Endothelial cell (in vitro differentiated cells): ENCODE data around the gene PHACTR1. TPM values are rescaled to one million over a fixed set of nuclear protein-coding genes. Genes with fewer than 3 reads are reported as not detected.

ENCODE experiments used
- DNase-seq: peaks from one replicate; pipeline ENCODE4 v3.0.0; 2021; ENCODE audit warnings: low spot score
- H3K27ac Mint-ChIP-seq: one replicate; pipeline ENCODE4 v1.8.0; 2021; ENCODE audit warnings: mixed read lengths, inconsistent platforms; ENCODE audit not compliant: unreplicated experiment
- H3K27me3 Mint-ChIP-seq: one replicate; pipeline ENCODE4 v1.8.0; 2021; ENCODE audit warnings: mild to moderate bottlenecking, moderate library complexity, mixed read lengths, inconsistent platforms; ENCODE audit not compliant: unreplicated experiment
- H3K36me3 Mint-ChIP-seq: one replicate; pipeline ENCODE4 v1.8.0; 2021; ENCODE audit warnings: mild to moderate bottlenecking, low read depth, mixed read lengths, inconsistent platforms; ENCODE audit not compliant: unreplicated experiment
- H3K4me1 Mint-ChIP-seq: one replicate; pipeline ENCODE4 v1.8.0; 2021; ENCODE audit warnings: mild to moderate bottlenecking, mixed read lengths, inconsistent platforms; ENCODE audit not compliant: unreplicated experiment
- H3K4me3 Mint-ChIP-seq: one replicate; pipeline ENCODE4 v1.8.0; 2021; ENCODE audit warnings: mild to moderate bottlenecking, mixed read lengths, inconsistent platforms; ENCODE audit not compliant: unreplicated experiment
- H3K9me3 Mint-ChIP-seq: one replicate; pipeline ENCODE4 v1.8.0; 2021; ENCODE audit warnings: mixed read lengths, inconsistent platforms; ENCODE audit not compliant: unreplicated experiment
- CTCF ChIP-seq: fragments of 200-600 bp; sonication (generic); IDR thresholded peaks from one replicate; pipeline ENCODE4 v1.5.0; 2021; ENCODE audit warnings: antibody characterized with exemption; ENCODE audit not compliant: unreplicated experiment
- total RNA-seq: library from RNA; stranded (reverse); fragmentation: NEBNext Ultra II Directional; extraction: Animal tissue kit (Norgen Biotek cat#: 25700); gene quantifications from one replicate; pipeline ENCODE4 v1.2.1, GENCODE V29; 2021; ENCODE audit not compliant: unreplicated experiment

The PHACTR1 gene
- total RNA-seq, 1 donor from 2014 or later = 39.9 TPM

DNA sequence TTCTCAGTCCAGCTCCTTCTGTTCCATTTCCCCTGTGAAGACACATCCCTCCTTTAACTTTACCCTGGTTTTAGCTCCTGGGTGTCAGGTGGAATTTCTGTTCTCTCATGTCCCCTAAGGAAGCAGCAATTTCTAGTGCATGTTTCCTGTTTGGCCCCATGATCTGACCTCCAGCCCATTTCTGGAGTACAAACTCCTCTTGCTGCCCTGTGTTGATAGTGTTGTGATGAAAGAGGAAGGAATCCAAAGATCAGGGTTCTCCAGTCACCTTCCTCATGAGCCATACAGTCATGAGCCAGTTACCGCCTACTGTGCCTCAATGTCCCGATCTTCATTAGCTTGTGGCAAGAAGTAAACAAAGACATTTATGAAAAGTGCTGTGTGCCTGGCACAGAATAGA, 97.4 kb downstream of the PHACTR1 start:
- Mint-ChIP-seq H3K9me3 (no peaks in the 10 kb centered on the region), H3K4me3 (no peak overlapping the region), H3K36me3 (no peaks in the 10 kb centered on the region), H3K4me1 (peaks cover 9% of the 10 kb centered on the region), H3K27me3 (no peaks in the 10 kb centered on the region), H3K27ac (no peak overlapping the region)
- TF ChIP-seq CTCF = no peak
- DNase-seq = no peak

DNA sequence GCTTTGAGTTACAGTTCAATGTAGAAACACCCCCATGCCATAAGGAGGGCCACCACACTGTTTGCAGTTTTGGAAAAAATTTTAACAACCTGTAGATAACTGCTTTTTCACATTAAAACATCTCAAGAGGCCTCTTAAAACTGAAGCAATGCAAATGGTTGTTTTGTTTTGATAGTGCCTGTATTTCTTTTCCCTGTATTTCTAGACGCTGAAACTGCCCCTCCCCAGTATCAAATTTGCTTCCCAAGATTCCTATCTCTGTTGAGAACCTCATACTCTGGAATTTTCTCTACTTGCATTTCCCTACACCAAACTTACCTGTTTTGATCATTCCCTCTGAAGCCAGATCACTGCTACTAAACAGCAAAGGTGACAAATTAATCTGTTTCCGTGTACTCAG, 98.5 kb downstream of the PHACTR1 start:
- no peak for TF ChIP-seq CTCF
- Mint-ChIP-seq H3K9me3 (no peaks in the 10 kb centered on the region), H3K27ac (no peak overlapping the region), H3K36me3 (no peaks in the 10 kb centered on the region), H3K27me3 (no peaks in the 10 kb centered on the region), H3K4me1 (peaks cover 9% of the 10 kb centered on the region), H3K4me3 (no peak overlapping the region)
- DNase-seq = no peak

DNA sequence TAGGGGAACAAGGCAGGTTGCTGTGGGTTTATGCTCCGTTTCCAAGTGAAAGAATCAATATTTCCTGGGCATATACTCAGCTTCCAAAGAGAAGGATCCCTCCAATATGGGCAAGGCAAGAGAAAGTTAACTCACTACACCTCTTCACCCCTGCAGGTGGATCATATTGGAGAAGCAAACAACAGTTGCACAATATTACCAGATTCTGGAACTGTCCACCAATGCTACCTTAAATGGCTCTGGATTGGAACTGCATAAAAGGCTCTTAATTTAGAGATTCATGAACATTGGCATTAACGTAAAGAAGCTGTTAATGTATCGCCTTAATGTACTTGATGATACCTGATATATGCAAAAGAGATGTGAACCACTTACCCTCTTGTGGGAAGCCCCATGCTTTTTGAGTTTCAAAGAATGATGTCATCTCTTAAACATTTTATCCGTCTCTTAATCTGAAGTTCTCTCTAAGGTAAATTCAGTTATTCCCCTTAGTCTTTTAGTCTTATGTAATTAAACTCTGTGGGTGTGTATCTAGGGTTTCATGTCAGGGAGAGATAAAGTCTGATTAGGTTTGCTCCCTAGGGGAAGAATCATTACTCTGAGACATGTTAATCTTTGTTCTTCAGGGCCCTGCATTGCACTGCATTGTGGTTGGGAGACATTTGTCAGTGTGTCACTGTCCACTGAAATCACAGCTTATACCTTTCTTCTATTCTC, 99.5 kb downstream of the PHACTR1 start:
- H3K27me3 Mint-ChIP-seq = no peaks in the 10 kb centered on the region
- no peak overlapping the region for H3K4me3 Mint-ChIP-seq
- no peak overlapping the region for H3K27ac Mint-ChIP-seq
- no peaks in the 10 kb centered on the region for H3K36me3 Mint-ChIP-seq
- DNase-seq = no peak
- peaks cover 9% of the 10 kb centered on the region for H3K4me1 Mint-ChIP-seq
- no peaks in the 10 kb centered on the region for H3K9me3 Mint-ChIP-seq
- TF ChIP-seq CTCF = no peak

DNA sequence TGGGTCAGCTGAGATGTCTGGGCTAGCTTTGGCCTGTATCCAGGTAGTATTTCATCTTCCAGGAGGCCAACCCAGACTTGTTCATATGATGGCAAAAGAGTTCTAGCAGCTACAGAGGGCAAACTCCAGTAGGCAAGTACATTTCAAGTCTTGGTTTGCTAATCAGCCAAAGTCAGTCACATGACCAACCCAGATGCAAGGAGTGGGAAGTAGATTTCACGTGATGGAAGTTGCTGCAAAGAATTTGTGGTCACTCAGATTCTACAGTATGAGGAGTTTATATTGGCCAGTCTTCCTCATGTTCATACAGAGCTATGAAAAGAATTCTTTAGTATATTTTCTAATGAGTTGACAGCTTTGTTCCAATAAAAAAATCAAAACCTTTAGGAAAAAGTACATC, 101.8 kb downstream of the PHACTR1 start:
- Mint-ChIP-seq H3K27ac (no peak overlapping the region), H3K27me3 (no peaks in the 10 kb centered on the region), H3K9me3 (no peaks in the 10 kb centered on the region), H3K4me1 (peaks cover 6% of the 10 kb centered on the region), H3K4me3 (no peak overlapping the region), H3K36me3 (no peaks in the 10 kb centered on the region)
- no peak for TF ChIP-seq CTCF
- no peak for DNase-seq

- no peak for DNase-seq
- no peak overlapping the region for H3K27ac Mint-ChIP-seq
These were observed 107.3 kb downstream of the PHACTR1 start for GRCh38 chr6:12823847-12824246.

More at GRCh38 chr6:12823847-12824246, 107.3 kb downstream of the PHACTR1 start:
- H3K9me3 Mint-ChIP-seq = no peaks in the 10 kb centered on the region
- H3K4me3 Mint-ChIP-seq = no peak overlapping the region
- H3K4me1 Mint-ChIP-seq = peaks cover 3% of the 10 kb centered on the region
- no peak for TF ChIP-seq CTCF
- no peaks in the 10 kb centered on the region for H3K36me3 Mint-ChIP-seq
- H3K27me3 Mint-ChIP-seq = no peaks in the 10 kb centered on the region
